H1 (cell line): Measurements from ENCODE around the gene ZNF281. TPM values are rescaled to one million over a fixed set of nuclear protein-coding genes. Genes with fewer than 3 reads are reported as not detected.

Experiments
- CTCF ChIA-PET: fragments of 300-600 bp; sonication (Branson Sonifier 250); formaldehyde crosslinking; loops from one replicate; lab custom pipeline; 2021; ENCODE audit not compliant: partially characterized antibody; lab: Charles Lee
- POLR2A ChIA-PET: fragments of 300-600 bp; sonication (Branson Sonifier 250); formaldehyde crosslinking; loops from one replicate; lab custom pipeline; 2021; ENCODE audit warnings: inconsistent platforms; ENCODE audit not compliant: partially characterized antibody; lab: Charles Lee
- DNase-seq, 2 experiments: peaks; one replicate each; pipeline versions ENCODE4 v3.0.0 to v3.0.0-alpha.2; 2010 to 2022; ENCODE audit warnings: low spot score in 2 of 2, low read depth in 1 of 2, mixed read lengths in 1 of 2
- FAIRE-seq: peaks from 2 replicates; lab custom pipeline; 2011; peaks lifted over from hg19 to GRCh38; lab: Jason Lieb, UNC
- H2AFZ ChIP-seq: 2 replicates; pipeline ENCODE4 v1.8.1; 2012; ENCODE audit warnings: low read length, inconsistent platforms
- H2AK5ac ChIP-seq: 2 replicates; pipeline ENCODE4 v1.6.1; 2013; ENCODE audit warnings: low read depth, low read length
- H2BK120ac ChIP-seq: replicated peaks from 2 replicates; pipeline ENCODE3; 2013; ENCODE audit warnings: low read depth, low read length, inconsistent platforms
- H2BK12ac ChIP-seq: 2 replicates; pipeline ENCODE4 v1.6.1; 2013; ENCODE audit warnings: low read depth, low read length
- H2BK15ac ChIP-seq: 2 replicates; pipeline ENCODE4 v1.6.1; 2013; ENCODE audit warnings: low read length
- H2BK20ac ChIP-seq: 2 replicates; pipeline ENCODE4 v1.6.1; 2013; ENCODE audit warnings: low read length
- H2BK5ac ChIP-seq: 2 replicates; pipeline ENCODE4 v1.6.1; 2013; ENCODE audit warnings: low read depth, low read length
- H3K14ac ChIP-seq: 2 replicates; pipeline ENCODE4 v1.6.1; 2013; ENCODE audit warnings: inconsistent platforms; ENCODE audit not compliant: insufficient read length
- H3K18ac ChIP-seq: 2 replicates; pipeline ENCODE4 v1.6.1; 2013; ENCODE audit warnings: low read length; ENCODE audit errors: extremely low read depth
- H3K23ac ChIP-seq: 2 replicates; pipeline ENCODE4 v1.6.1; 2013; ENCODE audit warnings: inconsistent platforms; ENCODE audit not compliant: insufficient read length
- H3K23me2 ChIP-seq: 2 replicates; pipeline ENCODE4 v1.6.1; 2013; ENCODE audit warnings: low read depth, low read length
- H3K27ac ChIP-seq: 2 replicates; pipeline ENCODE4 v1.6.1; 2011; ENCODE audit warnings: low read depth, low read length, inconsistent platforms
- H3K27me3 ChIP-seq, 4 experiments: replicated peaks in 1 of 4; 1 replicate in 1 of 4; 2 replicates in 3 of 4; pipeline versions ENCODE4 v1.6.1 to v1.8.1; 2011 to 2013; ENCODE audit warnings: low read length in 3 of 4, mild to moderate bottlenecking in 3 of 4, inconsistent platforms in 2 of 4, mixed read lengths in 2 of 4, moderate library complexity in 1 of 4; ENCODE audit not compliant: control insufficient read depth in 3 of 4, insufficient read depth in 3 of 4; ENCODE audit errors: extremely low read depth in 1 of 4
- H3K36me3 ChIP-seq, 4 experiments: 2 replicates each; pipeline versions ENCODE4 v1.6.1 to v1.8.1; 2011 to 2013; ENCODE audit warnings: mild to moderate bottlenecking in 4 of 4, low read length in 3 of 4, moderate library complexity in 2 of 4, control low read depth in 1 of 4, inconsistent platforms in 1 of 4; ENCODE audit not compliant: insufficient read depth in 4 of 4, control insufficient read depth in 2 of 4
- H3K4ac ChIP-seq: replicated peaks from 2 replicates; pipeline ENCODE3; 2013; ENCODE audit warnings: low read length, low read depth, mixed read lengths, inconsistent platforms; ENCODE audit not compliant: insufficient read length
- H3K4me1 ChIP-seq, 4 experiments: replicated peaks in 1 of 4; 1 replicate in 1 of 4; 2 replicates in 3 of 4; pipeline versions ENCODE4 v1.6.1 to v1.8.1; 2011 to 2013; ENCODE audit warnings: low read length in 3 of 4, inconsistent platforms in 2 of 4, mixed read lengths in 1 of 4; ENCODE audit not compliant: insufficient read depth in 4 of 4, control insufficient read depth in 3 of 4
- H3K4me2 ChIP-seq, 2 experiments: 2 replicates each; pipeline versions ENCODE4 v1.6.1 to v1.8.1; 2011 to 2013; ENCODE audit warnings: low read depth in 2 of 2, low read length in 2 of 2, control low read depth in 1 of 2, inconsistent platforms in 1 of 2, mild to moderate bottlenecking in 1 of 2; ENCODE audit not compliant: insufficient read depth in 1 of 2
- H3K4me3 ChIP-seq, 4 experiments: fragments of 200-600, 300-600 bp in 1 of 4; sonication (generic), shearing (Covaris generic), sonication (Bioruptor Twin) in 1 of 4; 2 replicates each; pipeline versions ENCODE4 v1.5.1 to v1.8.1; 2011 to 2016; ENCODE audit warnings: low read length in 4 of 4, low read depth in 3 of 4, control low read depth in 2 of 4, inconsistent platforms in 2 of 4, mild to moderate bottlenecking in 2 of 4, mixed read lengths in 1 of 4, moderate library complexity in 1 of 4; ENCODE audit not compliant: insufficient read depth in 2 of 4; ENCODE audit errors: extremely low read depth in 1 of 4
- H3K56ac ChIP-seq: replicated peaks from 2 replicates; pipeline ENCODE3; 2013; ENCODE audit warnings: low read depth, mild to moderate bottlenecking, mixed read lengths, low read length, inconsistent platforms; ENCODE audit not compliant: insufficient read length
- H3K79me1 ChIP-seq: 2 replicates; pipeline ENCODE4 v1.6.1; 2013; ENCODE audit warnings: low read depth, low read length, control low read depth
- H3K79me2 ChIP-seq, 2 experiments: 2 replicates each; pipeline versions ENCODE4 v1.6.1 to v1.8.1; 2012 to 2013; ENCODE audit warnings: low read length in 2 of 2, mild to moderate bottlenecking in 2 of 2, inconsistent platforms in 1 of 2; ENCODE audit not compliant: insufficient read depth in 2 of 2, control insufficient read depth in 1 of 2
- H3K9ac ChIP-seq, 4 experiments: replicated peaks in 1 of 4; 1 replicate in 1 of 4; 2 replicates in 3 of 4; pipeline versions ENCODE4 v1.6.1 to v1.8.1; 2011 to 2013; ENCODE audit warnings: low read depth in 3 of 4, low read length in 3 of 4, control low read depth in 2 of 4, mild to moderate bottlenecking in 2 of 4, moderate library complexity in 2 of 4, inconsistent platforms in 1 of 4; ENCODE audit errors: extremely low read depth in 1 of 4
- H3K9me3 ChIP-seq, 2 experiments: 2 replicates each; pipeline versions ENCODE4 v1.6.1 to v1.8.1; 2012 to 2013; ENCODE audit warnings: mild to moderate bottlenecking in 2 of 2, moderate library complexity in 2 of 2, control low read depth in 1 of 2, inconsistent platforms in 1 of 2, low read depth in 1 of 2, low read length in 1 of 2, mixed read lengths in 1 of 2; ENCODE audit not compliant: insufficient read depth in 2 of 2
- H4K20me1 ChIP-seq, 2 experiments: replicated peaks in 1 of 2; 2 replicates each; pipeline versions ENCODE3 to v1.8.1; 2011 to 2013; ENCODE audit warnings: inconsistent platforms in 2 of 2, low read length in 2 of 2, mild to moderate bottlenecking in 1 of 2; ENCODE audit not compliant: insufficient read depth in 2 of 2, control insufficient read depth in 1 of 2
- H4K5ac ChIP-seq: 2 replicates; pipeline ENCODE4 v1.6.1; 2013; ENCODE audit warnings: low read length, low read depth, mixed read lengths, inconsistent platforms; ENCODE audit not compliant: insufficient read length
- H4K8ac ChIP-seq: 2 replicates; pipeline ENCODE4 v1.8.0; 2013; ENCODE audit warnings: mild to moderate bottlenecking, moderate library complexity, low read length, inconsistent platforms; ENCODE audit not compliant: insufficient read depth; ENCODE audit errors: extremely low read depth
- H4K91ac ChIP-seq: replicated peaks from 2 replicates; pipeline ENCODE3; 2013; ENCODE audit warnings: low read length, mixed read lengths, inconsistent platforms; ENCODE audit not compliant: insufficient read length
- ASH2L ChIP-seq: fragments of 200-600, 300-600 bp; sonication (generic); IDR thresholded peaks from one replicate; pipeline ENCODE4 v1.7.1; 2017; ENCODE audit warnings: low read length
- RAD21 ChIP-seq, 2 experiments: IDR thresholded peaks in 1 of 2; conservative IDR thresholded peaks in 1 of 2; 2 replicates each; pipeline ENCODE4 v1.6.1; 2011; ENCODE audit warnings: low read depth in 2 of 2, low read length in 2 of 2, improper control_type of control experiment in 1 of 2, inconsistent platforms in 1 of 2, mild to moderate bottlenecking in 1 of 2, moderate library complexity in 1 of 2
- SAP30 ChIP-seq: fragments of 300-600 bp; sonication (generic); IDR thresholded peaks from 2 replicates; pipeline ENCODE4 v1.7.1; 2012; ENCODE audit warnings: low read length, moderate library complexity, mild to moderate bottlenecking, inconsistent platforms; ENCODE audit not compliant: insufficient read depth, insufficient replicate concordance
- SIX5 ChIP-seq: IDR thresholded peaks from 2 replicates; pipeline ENCODE4 v1.6.1; 2011; ENCODE audit warnings: mild to moderate bottlenecking, low read depth, low read length
- SP1 ChIP-seq: IDR thresholded peaks from 2 replicates; pipeline ENCODE4 v1.6.1; 2011; ENCODE audit warnings: low read depth, low read length
- WGBS, 2 experiments: shearing (Covaris generic) in 1 of 2; methylation state at CpG; one replicate each; pipeline versions ENCODE4 v1.1.6 to v1.1.7; 2013 to 2015; ENCODE audit warnings: low lambda C conversion rate in 2 of 2, mixed read lengths in 2 of 2, inconsistent platforms in 1 of 2, low coverage in 1 of 2, missing lambda C conversion rate in 1 of 2; ENCODE audit not compliant: insufficient replicate concordance in 2 of 2, insufficient coverage in 1 of 2, insufficient read length in 1 of 2; ENCODE audit errors: extremely low coverage in 1 of 2, missing lambda C conversion rate in 1 of 2; 5-methylcytosine and 5-hydroxymethylcytosine counted together
- polyA plus RNA-seq, 7 experiments: library from polyadenylated mRNA; depleted of rRNA in 3 of 7; stranded (reverse) in 5 of 7; unstranded in 2 of 7; fragments of >200 nt in 5 of 7; fragments of 200-250 nt in 2 of 7; gene quantifications; 1 replicate in 5 of 7; 2 replicates in 1 of 7; 4 replicates in 1 of 7; pipeline versions ENCODE4 v1.2.1 to v1.2.3, GENCODE V29; 2011 to 2013; ENCODE audit warnings: missing spikeins in 2 of 7, mixed read lengths in 2 of 7
- total RNA-seq: library from RNA; stranded (reverse); fragmentation: NEBNext Ultra II Directional; extraction: Animal tissue kit (Norgen Biotek cat#: 25700); gene quantifications from 2 replicates; pipeline ENCODE4 v1.2.1, GENCODE V29; 2021

Gene ZNF281
- total and polyA plus RNA-seq, 2 of the 8 experiments (the other 6 are each of a cell fraction or from before 2014, with no cell fraction given), result 19.5 to 61.4 TPM

DNA sequence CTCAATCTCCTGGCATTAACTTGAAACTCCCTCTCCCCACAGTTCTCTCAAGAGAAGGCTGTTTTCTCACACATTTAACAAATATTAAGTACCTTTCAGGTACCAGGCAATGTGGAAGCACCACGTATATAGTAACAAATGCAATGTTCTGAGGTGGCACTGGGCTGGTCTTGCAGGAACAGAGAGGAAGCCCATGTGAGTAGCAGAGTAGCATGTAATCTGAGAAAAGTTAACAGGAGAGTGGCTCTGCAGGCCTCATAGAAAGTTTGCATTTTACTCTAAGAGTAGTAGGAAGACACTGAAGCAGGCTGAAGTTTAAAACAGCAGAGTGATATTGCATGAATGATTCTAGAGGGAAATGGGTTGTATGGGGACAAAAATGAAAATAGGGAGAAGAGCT is 21.0 kb downstream of the ZNF281 start:
- H3K14ac ChIP-seq, result no peak overlapping the region
- peak overlapping the region in 1 of 2 experiments; percentile 18; a peak in 1 of 4 replicates for H3K4me2 ChIP-seq
- FAIRE-seq (no peak), DNase-seq (no peak)
- H3K23ac ChIP-seq, result no peak overlapping the region
- H2BK120ac ChIP-seq, result peak overlapping the region; percentile 3
- no peak overlapping the region for H2BK12ac ChIP-seq
- 35% methylated on average over 1 of the region's 1 CpG; no CpG with 5 or more reads in 1 of the 2 experiments for WGBS, 2 experiments
- peak overlapping the region; percentile 33; the same call in 1 of the 2 replicates for H2BK15ac ChIP-seq
- no peak overlapping the region for H4K8ac ChIP-seq
- no peak overlapping the region for H4K91ac ChIP-seq
- no peak overlapping the region for H2AFZ ChIP-seq
- peak overlapping the region; percentile 62; the same call in 1 of the 2 replicates for H2BK5ac ChIP-seq
- H3K18ac ChIP-seq, result peak overlapping the region; percentile 80
- POLR2A ChIA-PET, result interaction anchor here (1.1 kb wide), 1 partner anchor 21 kb away, joined by 3 read pairs; no protein-coding TSS in a partner anchor
- no peaks in the 10 kb centered on the region for H4K20me1 ChIP-seq
- no peaks in the 10 kb centered on the region for H3K36me3 ChIP-seq
- no peaks in the 10 kb centered on the region; the same call in 1 of the 2 replicates for H3K23me2 ChIP-seq
- no peak overlapping the region for H3K4me3 ChIP-seq
- no peaks in the 10 kb centered on the region for H3K9me3 ChIP-seq
- peaks cover 8 to 20% (median 12%) of the 10 kb centered on the region in 4 experiments; a peak in 5 of 7 replicates for H3K4me1 ChIP-seq
- H3K56ac ChIP-seq, result peak overlapping the region; percentile 52
- CTCF ChIA-PET, result interaction anchor here (0.6 to 2.3 kb wide), 2 partner anchors 24 to 33 kb away, joined by 4 to 7 read pairs; no protein-coding TSS in a partner anchor
- no peak overlapping the region for H4K5ac ChIP-seq
- H3K27me3 ChIP-seq, result no peaks in the 10 kb centered on the region
- no peak overlapping the region for H2AK5ac ChIP-seq
- H3K79me2 ChIP-seq, result no peaks in the 10 kb centered on the region
- no peak overlapping the region for H3K4ac ChIP-seq
- H2BK20ac ChIP-seq, result no peak overlapping the region
- TF ChIP-seq SIX5, result no peak
- no peak for TF ChIP-seq SP1
- TF ChIP-seq RAD21 (IDR thresholded peaks at IDR 0.05 in 1 of 2, conservative IDR thresholded peaks at IDR 0.05 in 1 of 2; ENCODE audit: low read depth in 2 of 2, low read length in 2 of 2), result no peak
- no peak for TF ChIP-seq SAP30
- TF ChIP-seq ASH2L, result no peak
- H3K27ac ChIP-seq, result no peak overlapping the region; the same call in 1 of the 2 replicates
- H3K9ac ChIP-seq, result no peak overlapping the region
- H3K79me1 ChIP-seq, result no peaks in the 10 kb centered on the region
